ENCODE results near the gene HDAC4.

Gene HDAC4

DNA sequence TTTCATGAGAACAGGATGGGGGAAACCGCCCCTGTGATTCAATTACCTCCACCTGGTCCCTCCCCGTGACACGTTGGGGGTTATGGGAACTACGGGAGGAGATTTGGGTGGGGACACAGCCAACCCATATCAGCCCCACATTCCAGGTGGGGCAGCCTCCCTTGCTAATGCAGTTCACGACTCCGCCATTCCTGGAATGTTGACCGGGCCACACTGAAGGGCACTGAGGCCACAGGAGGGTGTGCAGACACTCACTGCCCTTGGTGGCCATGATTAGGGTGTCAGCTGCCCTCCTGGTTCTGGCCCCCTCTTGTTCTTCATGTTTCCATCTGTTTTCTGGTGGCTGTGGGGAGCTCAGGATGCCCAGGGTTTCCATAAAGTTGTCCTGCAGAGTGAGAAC is 376.6 kb downstream of the HDAC4 start:
- TF ChIP-seq, protein P1, sequence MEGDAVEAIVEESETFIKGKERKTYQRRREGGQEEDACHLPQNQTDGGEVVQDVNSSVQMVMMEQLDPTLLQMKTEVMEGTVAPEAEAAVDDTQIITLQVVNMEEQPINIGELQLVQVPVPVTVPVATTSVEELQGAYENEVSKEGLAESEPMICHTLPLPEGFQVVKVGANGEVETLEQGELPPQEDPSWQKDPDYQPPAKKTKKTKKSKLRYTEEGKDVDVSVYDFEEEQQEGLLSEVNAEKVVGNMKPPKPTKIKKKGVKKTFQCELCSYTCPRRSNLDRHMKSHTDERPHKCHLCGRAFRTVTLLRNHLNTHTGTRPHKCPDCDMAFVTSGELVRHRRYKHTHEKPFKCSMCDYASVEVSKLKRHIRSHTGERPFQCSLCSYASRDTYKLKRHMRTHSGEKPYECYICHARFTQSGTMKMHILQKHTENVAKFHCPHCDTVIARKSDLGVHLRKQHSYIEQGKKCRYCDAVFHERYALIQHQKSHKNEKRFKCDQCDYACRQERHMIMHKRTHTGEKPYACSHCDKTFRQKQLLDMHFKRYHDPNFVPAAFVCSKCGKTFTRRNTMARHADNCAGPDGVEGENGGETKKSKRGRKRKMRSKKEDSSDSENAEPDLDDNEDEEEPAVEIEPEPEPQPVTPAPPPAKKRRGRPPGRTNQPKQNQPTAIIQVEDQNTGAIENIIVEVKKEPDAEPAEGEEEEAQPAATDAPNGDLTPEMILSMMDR (IDR thresholded peaks at IDR 0.05; ENCODE audit: control insufficient read depth, insufficient read depth, low read depth, low read length, missing control alignments), result no peak
- no peak for DNase-seq (ENCODE audit: low read depth)
- H3K4me3 ChIP-seq (ENCODE audit: control insufficient read depth, low read depth, low read length), result no peak overlapping the region

DNA sequence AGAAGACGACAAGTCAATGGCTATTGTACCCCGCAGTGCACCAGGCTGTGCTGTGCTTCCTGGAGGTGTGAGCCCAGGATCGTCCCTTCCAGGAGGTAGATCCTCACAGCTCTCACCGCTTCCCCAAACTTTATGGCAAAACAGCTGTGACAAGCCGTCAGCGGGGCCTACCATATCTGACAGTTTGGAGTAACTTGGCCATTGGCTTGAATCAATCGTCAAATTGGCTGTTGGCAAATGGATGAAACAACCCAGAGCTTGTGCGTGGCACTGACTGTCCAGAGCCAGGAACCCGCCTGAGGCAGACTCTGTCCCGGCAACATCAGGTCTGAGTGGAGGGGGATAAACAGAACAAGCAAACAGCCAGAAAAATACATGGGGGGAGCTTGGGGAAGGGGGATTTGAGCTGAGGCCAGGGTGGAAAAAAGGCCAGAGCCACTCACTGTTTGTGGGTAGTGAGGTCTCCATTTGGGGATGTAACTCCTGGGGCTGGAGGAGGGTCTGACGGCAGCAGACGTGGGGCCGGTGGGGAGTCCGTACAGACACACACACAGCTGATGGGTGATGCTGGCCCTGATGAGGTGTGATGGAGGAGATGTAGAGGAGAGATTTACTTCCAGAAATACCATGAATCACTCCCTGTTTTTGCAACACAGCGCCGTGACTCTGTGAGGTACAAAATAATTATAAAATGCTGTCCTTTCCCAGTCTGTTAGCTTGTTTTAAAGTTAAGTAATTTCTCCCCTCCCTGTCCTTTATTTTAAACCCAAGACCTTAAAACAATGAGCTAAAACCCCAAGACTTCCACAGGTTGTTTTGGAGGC is 378.2 kb downstream of the HDAC4 start:
- H3K4me3 ChIP-seq (ENCODE audit: control insufficient read depth, low read depth, low read length), result no peak overlapping the region
- TF ChIP-seq, protein P1 (IDR thresholded peaks at IDR 0.05; ENCODE audit: control insufficient read depth, insufficient read depth, low read depth, low read length, missing control alignments), result no peak
- DNase-seq (ENCODE audit: low read depth), result no peak

DNA sequence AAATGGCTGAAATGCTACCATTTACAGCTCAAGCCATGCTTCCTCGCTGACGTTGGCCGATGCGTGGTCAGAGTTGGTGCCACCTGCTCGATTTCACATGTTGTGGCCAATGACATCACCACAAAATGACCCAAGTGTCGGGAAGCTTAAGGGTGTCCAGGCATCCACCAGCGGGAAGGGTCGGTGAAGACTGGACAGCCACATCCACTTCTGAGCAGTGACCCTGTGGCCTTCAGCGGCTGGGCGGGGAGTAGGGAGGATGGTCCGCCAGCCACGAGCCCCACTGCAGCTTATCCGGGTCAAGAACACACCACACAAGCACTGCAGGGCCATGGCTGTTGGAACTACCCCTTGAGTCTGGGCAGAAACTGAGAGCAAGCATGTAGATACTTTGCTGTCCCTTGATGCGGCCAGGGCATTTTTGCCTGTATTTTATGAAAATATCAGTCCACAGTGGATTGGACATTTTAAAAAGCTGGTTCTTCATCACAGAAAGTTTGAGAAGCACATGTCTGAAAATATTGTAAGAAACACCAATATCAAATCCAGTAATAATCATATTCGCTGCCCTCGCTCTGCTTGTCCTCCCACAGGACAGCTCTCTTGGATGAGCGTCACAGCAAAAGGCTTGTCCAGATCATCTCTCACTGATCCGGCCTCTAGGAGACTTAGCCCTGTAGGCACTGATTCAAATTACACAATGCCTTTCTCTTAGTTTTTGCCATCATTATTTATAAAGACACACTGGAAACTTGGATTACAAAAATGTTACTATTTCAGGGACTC is 379.0 kb downstream of the HDAC4 start:
- no peak overlapping the region for H3K4me3 ChIP-seq (ENCODE audit: control insufficient read depth, low read depth, low read length)
- no peak for DNase-seq (ENCODE audit: low read depth)
- TF ChIP-seq, protein P1 (IDR thresholded peaks at IDR 0.05; ENCODE audit: control insufficient read depth, insufficient read depth, low read depth, low read length, missing control alignments), result no peak

DNA sequence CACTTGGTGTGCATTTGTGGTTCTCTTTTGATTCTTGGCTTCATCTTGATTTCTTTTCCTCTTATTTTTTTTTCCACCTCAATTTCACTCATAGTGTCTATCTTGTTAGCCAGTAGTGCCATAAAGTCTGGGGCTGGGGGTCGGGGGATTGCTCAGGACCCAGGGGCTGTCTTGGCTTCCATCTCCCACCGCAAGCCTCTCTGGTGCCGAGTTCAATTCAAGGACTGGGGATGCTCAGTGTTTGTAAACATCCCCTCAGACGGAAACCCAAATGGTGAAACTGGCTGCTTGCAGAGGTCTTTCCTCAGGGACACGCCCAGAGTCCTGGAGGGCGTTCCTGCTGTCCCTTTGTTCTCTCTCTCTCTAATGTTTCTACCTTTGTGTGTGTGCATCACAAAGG is 379.6 kb downstream of the HDAC4 start:
- TF ChIP-seq, protein P1 (IDR thresholded peaks at IDR 0.05; ENCODE audit: control insufficient read depth, insufficient read depth, low read depth, low read length, missing control alignments), result no peak
- no peak overlapping the region for H3K4me3 ChIP-seq (ENCODE audit: control insufficient read depth, low read depth, low read length)
- DNase-seq (ENCODE audit: low read depth), result no peak

DNA sequence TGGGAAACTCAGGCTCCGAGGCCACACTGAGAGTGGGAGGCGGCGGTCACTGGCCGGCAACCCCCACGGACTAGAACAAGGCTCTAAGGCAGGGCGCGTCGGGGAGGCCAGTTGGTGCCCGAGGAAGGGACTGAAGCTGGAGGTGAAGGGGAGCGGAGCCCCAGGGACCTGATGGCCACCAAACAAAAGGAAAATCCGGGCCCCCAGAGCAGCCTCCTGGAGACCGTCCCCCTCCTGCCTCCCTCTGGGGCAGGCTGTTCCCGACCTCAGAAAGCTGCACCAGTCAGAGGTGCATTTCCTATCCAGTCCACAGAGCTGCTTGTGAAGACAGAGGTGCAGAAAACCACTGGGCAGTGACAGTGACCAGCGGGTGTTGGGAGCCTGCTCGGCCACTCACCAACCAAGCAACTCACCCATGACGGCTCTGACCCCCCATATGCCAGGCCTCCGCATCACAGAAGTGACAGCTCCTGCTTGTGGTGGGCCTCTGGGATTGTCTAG is 380.2 kb downstream of the HDAC4 start:
- no peak for DNase-seq (ENCODE audit: low read depth)
- TF ChIP-seq, protein P1 (IDR thresholded peaks at IDR 0.05; ENCODE audit: control insufficient read depth, insufficient read depth, low read depth, low read length, missing control alignments), result no peak
- H3K4me3 ChIP-seq (ENCODE audit: control insufficient read depth, low read depth, low read length), result no peak overlapping the region

DNA sequence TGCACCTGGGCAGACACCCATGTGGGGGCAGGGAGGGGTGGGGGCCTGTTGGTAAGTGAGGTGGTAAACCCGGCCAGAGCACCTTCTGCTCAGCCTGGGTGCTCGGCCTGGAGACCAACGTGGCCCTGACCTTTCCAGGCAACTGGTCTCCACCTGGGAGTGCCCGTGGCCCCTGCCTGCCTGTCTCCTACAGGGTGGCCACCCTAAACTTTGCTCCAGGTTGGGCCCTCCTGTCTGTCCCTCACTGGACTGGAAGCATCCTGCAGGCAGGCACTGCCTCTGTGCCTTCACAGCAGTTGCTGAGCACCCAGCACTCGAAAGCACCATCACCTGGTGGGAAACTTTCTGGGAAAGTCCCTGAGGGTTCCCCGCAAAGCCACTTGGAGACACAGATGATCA is 381.6 kb downstream of the HDAC4 start:
- TF ChIP-seq, protein P1 (IDR thresholded peaks at IDR 0.05; ENCODE audit: control insufficient read depth, insufficient read depth, low read depth, low read length, missing control alignments), result no peak
- DNase-seq (ENCODE audit: low read depth), result no peak
- no peak overlapping the region for H3K4me3 ChIP-seq (ENCODE audit: control insufficient read depth, low read depth, low read length)

Measured in AG09309 (cell line).